Esophagus muscularis mucosa (tissue), 4 donors: ENCODE data around the gene PHOSPHO2.

Experiments used
- CTCF ChIP-seq, 3 experiments: fragments of 200-600 bp in 2 of 3; fragments of 450-650 bp in 1 of 3; sonication (generic) in 2 of 3; IDR thresholded peaks; one replicate each; pipeline ENCODE4 v1.5.1; 2017 to 2019; ENCODE audit warnings: antibody characterized with exemption in 3 of 3, mild to moderate bottlenecking in 2 of 3, moderate library complexity in 1 of 3
- EP300 ChIP-seq: sonication (generic); formaldehyde crosslinking; IDR thresholded peaks from one replicate; pipeline ENCODE4 v1.6.1; 2017; ENCODE audit warnings: antibody characterized with exemption
- POLR2A ChIP-seq: fragments of 450-650 bp; IDR thresholded peaks from one replicate; pipeline ENCODE4 v1.6.1; 2017; ENCODE audit warnings: antibody characterized with exemption, moderate library complexity, mild to moderate bottlenecking, low read depth
- POLR2AphosphoS5 ChIP-seq, 2 donors: sonication (generic); formaldehyde crosslinking; IDR thresholded peaks; one replicate each; pipeline ENCODE4 v1.6.1; 2017; ENCODE audit warnings: antibody characterized with exemption in 2 of 2

- TF ChIP-seq CTCF (IDR thresholded peaks at IDR 0.05) (no peak), POLR2A (no peak), EP300 (no peak), POLR2AphosphoS5 (IDR thresholded peaks at IDR 0.05) (no peak)
Observed at GRCh38 chr2:169734169-169734847, 40.0 kb downstream of the PHOSPHO2 start.
